Measurements from ENCODE around the gene OR4C45. TPM values are rescaled to one million over a fixed set of nuclear protein-coding genes. Genes with fewer than 3 reads are reported as not detected.

Gene OR4C45
- polyA plus RNA-seq (not detected in 3 replicates), polyA minus RNA-seq (not detected in 3 replicates)
- polyA plus RNA-seq (2011; ENCODE audit: low read depth): not detected
- polyA plus RNA-seq (2011; cell fraction: cytosol; rRNA removed): not detected in 2 replicates
- polyA plus RNA-seq (2011; cell fraction: nucleus; rRNA removed): not detected in 2 replicates
- not detected in 2 replicates for polyA plus RNA-seq (2012; ENCODE audit: low replicate concordance)
- polyA minus RNA-seq (2011; cell fraction: cytosol; rRNA and poly(A)+ RNA removed): not detected
- not detected in 2 replicates for polyA minus RNA-seq (2011; cell fraction: nucleus; rRNA and poly(A)+ RNA removed)

DNA sequence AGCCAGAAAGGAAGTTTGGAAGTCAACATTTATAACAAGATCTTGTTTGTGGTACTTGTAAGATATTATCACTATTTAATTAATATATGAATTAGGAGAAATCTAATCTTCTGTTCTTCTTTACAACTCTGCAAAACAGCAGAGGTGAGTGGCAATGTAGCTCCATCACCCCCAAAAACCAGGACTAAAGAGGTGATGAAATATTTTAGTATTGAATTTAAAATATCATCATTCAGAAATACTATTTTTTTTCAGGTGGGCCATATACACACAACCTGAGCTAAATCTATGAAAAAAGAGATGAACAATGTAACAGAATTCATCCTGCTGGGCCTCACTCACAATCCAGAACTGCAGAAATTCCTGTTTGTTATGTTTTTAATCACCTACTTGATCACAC lies at the start of gene OR4C45:
Gene OR4C45 (plus strand): TSS at position 301 of the 400 bp plus-strand sequence.
- no peak for DNase-seq (ENCODE audit: low read depth, low spot score)
- FAIRE-seq: no peak
- Histone ChIP-seq H4K20me1 (ENCODE audit: control insufficient read depth, extremely low read depth, insufficient read depth, low read length) (no peaks in the 10 kb centered on the region), H3K9me3 (ENCODE audit: control insufficient read depth, low read depth, low read length) (no peaks in the 10 kb centered on the region), H3K9ac (ENCODE audit: control insufficient read depth, extremely low read depth, insufficient read depth, low read length) (no peak within 1 kb of the TSS), H3K9me1 (ENCODE audit: control insufficient read depth, extremely low read depth, insufficient read depth, low read length) (no peaks in the 10 kb centered on the region), H3K27ac (ENCODE audit: control insufficient read depth, insufficient read depth, low read length) (no peak within 1 kb of the TSS), H3K4me2 (ENCODE audit: control insufficient read depth, extremely low read depth, insufficient read depth, low read depth, low read length) (no peak within 1 kb of the TSS), H2AFZ (ENCODE audit: control insufficient read depth, low read length) (no peak within 1 kb of the TSS), H3K27me3 (ENCODE audit: control insufficient read depth, extremely low read depth, insufficient read depth, low read length) (no peaks in the 10 kb centered on the region), H3K79me2 (ENCODE audit: control insufficient read depth, insufficient read depth, low read length) (no peaks in the 10 kb centered on the region), H3K4me1 (ENCODE audit: control insufficient read depth, extremely low read depth, insufficient read depth, low read length) (no peaks in the 10 kb centered on the region), H3K36me3 (ENCODE audit: control insufficient read depth in 2 of 2, extremely low read depth in 1 of 2, insufficient read depth in 2 of 2, low read length in 2 of 2) (no peaks in the 10 kb centered on the region), H3K4me3 (ENCODE audit: control insufficient read depth in 2 of 3, extremely low read depth in 1 of 3, insufficient read depth in 2 of 3, low read depth in 1 of 3, low read length in 3 of 3) (no peak within 1 kb of the TSS)
- dilution Hi-C loops (cut with MboI; ENCODE audit: extremely low pct_ligation_motif_present, low sequenced_read_pairs): no loop called here
- TF ChIP-seq, protein P1, sequence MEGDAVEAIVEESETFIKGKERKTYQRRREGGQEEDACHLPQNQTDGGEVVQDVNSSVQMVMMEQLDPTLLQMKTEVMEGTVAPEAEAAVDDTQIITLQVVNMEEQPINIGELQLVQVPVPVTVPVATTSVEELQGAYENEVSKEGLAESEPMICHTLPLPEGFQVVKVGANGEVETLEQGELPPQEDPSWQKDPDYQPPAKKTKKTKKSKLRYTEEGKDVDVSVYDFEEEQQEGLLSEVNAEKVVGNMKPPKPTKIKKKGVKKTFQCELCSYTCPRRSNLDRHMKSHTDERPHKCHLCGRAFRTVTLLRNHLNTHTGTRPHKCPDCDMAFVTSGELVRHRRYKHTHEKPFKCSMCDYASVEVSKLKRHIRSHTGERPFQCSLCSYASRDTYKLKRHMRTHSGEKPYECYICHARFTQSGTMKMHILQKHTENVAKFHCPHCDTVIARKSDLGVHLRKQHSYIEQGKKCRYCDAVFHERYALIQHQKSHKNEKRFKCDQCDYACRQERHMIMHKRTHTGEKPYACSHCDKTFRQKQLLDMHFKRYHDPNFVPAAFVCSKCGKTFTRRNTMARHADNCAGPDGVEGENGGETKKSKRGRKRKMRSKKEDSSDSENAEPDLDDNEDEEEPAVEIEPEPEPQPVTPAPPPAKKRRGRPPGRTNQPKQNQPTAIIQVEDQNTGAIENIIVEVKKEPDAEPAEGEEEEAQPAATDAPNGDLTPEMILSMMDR (optimal IDR thresholded peaks at IDR 0.05 in 1 of 3, IDR thresholded peaks at IDR 0.05 in 1 of 3, conservative IDR thresholded peaks at IDR 0.05 in 1 of 3; ENCODE audit: extremely low read depth in 1 of 3, insufficient read depth in 2 of 3, low read length in 3 of 3): no peak
- TF ChIP-seq EZH2 (IDR thresholded peaks at IDR 0.05; ENCODE audit: low read length): no peak

DNA sequence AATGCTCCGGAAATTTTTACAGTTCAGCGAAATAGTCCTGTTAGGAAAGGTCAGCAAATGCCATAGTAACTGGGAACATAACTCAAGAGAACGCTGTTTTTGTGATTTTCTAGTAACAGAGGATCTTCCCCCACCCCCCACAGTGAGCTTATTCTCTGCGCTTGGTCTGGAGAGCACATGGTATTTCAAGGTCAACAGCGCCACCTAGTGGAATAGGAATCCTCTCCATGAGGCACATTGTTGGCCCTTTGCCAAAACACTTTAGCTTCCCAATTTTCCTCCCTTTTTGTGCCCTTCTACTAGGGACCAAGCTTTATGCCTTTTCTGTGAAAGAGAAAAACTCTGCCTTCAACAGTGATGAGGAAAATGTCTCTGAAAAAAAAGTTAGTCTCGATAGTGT lies 37.1 kb upstream of the OR4C45 start:
- no peaks in the 10 kb centered on the region for H3K9me1 ChIP-seq (ENCODE audit: control insufficient read depth, extremely low read depth, insufficient read depth, low read length)
- no peak overlapping the region for H3K4me3 ChIP-seq (ENCODE audit: control insufficient read depth in 2 of 3, extremely low read depth in 1 of 3, insufficient read depth in 2 of 3, low read depth in 1 of 3, low read length in 3 of 3)
- TF ChIP-seq, protein P1 (optimal IDR thresholded peaks at IDR 0.05 in 1 of 3, IDR thresholded peaks at IDR 0.05 in 1 of 3, conservative IDR thresholded peaks at IDR 0.05 in 1 of 3; ENCODE audit: extremely low read depth in 1 of 3, insufficient read depth in 2 of 3, low read length in 3 of 3): peak; percentile 48 to 59 (median 49)
- no peak for TF ChIP-seq EZH2 (IDR thresholded peaks at IDR 0.05; ENCODE audit: low read length)
- H3K27ac ChIP-seq (ENCODE audit: control insufficient read depth, insufficient read depth, low read length): no peak overlapping the region
- dilution Hi-C loops (cut with MboI; ENCODE audit: extremely low pct_ligation_motif_present, low sequenced_read_pairs): no loop called here
- H3K4me1 ChIP-seq (ENCODE audit: control insufficient read depth, extremely low read depth, insufficient read depth, low read length): no peaks in the 10 kb centered on the region
- no peak for FAIRE-seq
- peak; percentile 4 for DNase-seq (ENCODE audit: low read depth, low spot score)
- H3K79me2 ChIP-seq (ENCODE audit: control insufficient read depth, insufficient read depth, low read length): no peaks in the 10 kb centered on the region
- no peaks in the 10 kb centered on the region for H3K27me3 ChIP-seq (ENCODE audit: control insufficient read depth, extremely low read depth, insufficient read depth, low read length)
- no peak overlapping the region for H3K4me2 ChIP-seq (ENCODE audit: control insufficient read depth, extremely low read depth, insufficient read depth, low read depth, low read length)
- no peaks in the 10 kb centered on the region for H3K36me3 ChIP-seq (ENCODE audit: control insufficient read depth in 2 of 2, extremely low read depth in 1 of 2, insufficient read depth in 2 of 2, low read length in 2 of 2)
- H3K9me3 ChIP-seq (ENCODE audit: control insufficient read depth, low read depth, low read length): no peaks in the 10 kb centered on the region
- no peak overlapping the region for H2AFZ ChIP-seq (ENCODE audit: control insufficient read depth, low read length)
- no peak overlapping the region for H3K9ac ChIP-seq (ENCODE audit: control insufficient read depth, extremely low read depth, insufficient read depth, low read length)
- H4K20me1 ChIP-seq (ENCODE audit: control insufficient read depth, extremely low read depth, insufficient read depth, low read length): no peaks in the 10 kb centered on the region
